Measurements from ENCODE around the gene N4BP2.

Gene N4BP2

GRCh38 chr4:40199999-40200874 lies 143.6 kb downstream of the N4BP2 start:
- DNase-seq (ENCODE audit: extremely low read depth, low read depth), result no peak
- TF ChIP-seq, protein P1, sequence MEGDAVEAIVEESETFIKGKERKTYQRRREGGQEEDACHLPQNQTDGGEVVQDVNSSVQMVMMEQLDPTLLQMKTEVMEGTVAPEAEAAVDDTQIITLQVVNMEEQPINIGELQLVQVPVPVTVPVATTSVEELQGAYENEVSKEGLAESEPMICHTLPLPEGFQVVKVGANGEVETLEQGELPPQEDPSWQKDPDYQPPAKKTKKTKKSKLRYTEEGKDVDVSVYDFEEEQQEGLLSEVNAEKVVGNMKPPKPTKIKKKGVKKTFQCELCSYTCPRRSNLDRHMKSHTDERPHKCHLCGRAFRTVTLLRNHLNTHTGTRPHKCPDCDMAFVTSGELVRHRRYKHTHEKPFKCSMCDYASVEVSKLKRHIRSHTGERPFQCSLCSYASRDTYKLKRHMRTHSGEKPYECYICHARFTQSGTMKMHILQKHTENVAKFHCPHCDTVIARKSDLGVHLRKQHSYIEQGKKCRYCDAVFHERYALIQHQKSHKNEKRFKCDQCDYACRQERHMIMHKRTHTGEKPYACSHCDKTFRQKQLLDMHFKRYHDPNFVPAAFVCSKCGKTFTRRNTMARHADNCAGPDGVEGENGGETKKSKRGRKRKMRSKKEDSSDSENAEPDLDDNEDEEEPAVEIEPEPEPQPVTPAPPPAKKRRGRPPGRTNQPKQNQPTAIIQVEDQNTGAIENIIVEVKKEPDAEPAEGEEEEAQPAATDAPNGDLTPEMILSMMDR (IDR thresholded peaks at IDR 0.05; ENCODE audit: low read depth, low read length, missing control alignments), result no peak
- no peak overlapping the region for H3K4me3 ChIP-seq (replicated peaks; ENCODE audit: low read depth, low read length)

- H3K4me3 ChIP-seq (replicated peaks; ENCODE audit: low read depth, low read length), result no peak overlapping the region
- TF ChIP-seq, protein P1 (IDR thresholded peaks at IDR 0.05; ENCODE audit: low read depth, low read length, missing control alignments), result no peak
- DNase-seq (ENCODE audit: extremely low read depth, low read depth), result no peak
Observed at GRCh38 chr4:40200875-40201801, 144.5 kb downstream of the N4BP2 start.

DNA sequence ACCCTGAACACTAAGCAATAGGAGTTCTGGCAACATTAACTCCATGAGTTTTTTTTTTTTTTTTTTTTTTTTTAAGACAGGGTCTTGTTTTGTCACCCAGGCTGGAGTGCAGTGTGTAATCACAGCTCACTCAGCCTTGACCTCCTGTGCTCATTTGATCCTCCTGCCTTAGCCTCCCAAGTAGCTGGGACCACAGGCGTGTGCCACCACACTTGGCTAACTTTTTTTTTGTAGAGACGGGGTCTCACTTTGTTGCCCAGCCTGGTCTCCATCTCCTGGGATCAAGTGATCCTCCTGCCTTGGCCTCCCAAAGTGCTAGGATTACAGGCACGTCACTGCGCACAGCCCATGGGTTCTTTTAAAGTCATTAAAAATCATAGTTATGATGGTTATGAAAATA lies 145.2 kb downstream of the N4BP2 start:
- H3K4me3 ChIP-seq (replicated peaks; ENCODE audit: low read depth, low read length), result no peak overlapping the region

GRCh38 chr4:40202474-40202873 lies 145.8 kb downstream of the N4BP2 start:
- DNase-seq (ENCODE audit: extremely low read depth, low read depth), result no peak
- TF ChIP-seq, protein P1 (IDR thresholded peaks at IDR 0.05; ENCODE audit: low read depth, low read length, missing control alignments), result no peak
- H3K4me3 ChIP-seq (replicated peaks; ENCODE audit: low read depth, low read length), result no peak overlapping the region

More for the DNA sequence above, 145.2 kb downstream of the N4BP2 start:
- TF ChIP-seq, protein P1 (IDR thresholded peaks at IDR 0.05; ENCODE audit: low read depth, low read length, missing control alignments), result no peak
- DNase-seq (ENCODE audit: extremely low read depth, low read depth), result no peak

- TF ChIP-seq, protein P1 (IDR thresholded peaks at IDR 0.05; ENCODE audit: low read depth, low read length, missing control alignments), result no peak
- no peak for DNase-seq (ENCODE audit: extremely low read depth, low read depth)
- H3K4me3 ChIP-seq (replicated peaks; ENCODE audit: low read depth, low read length), result no peak overlapping the region
Observed at GRCh38 chr4:40204507-40205258, 148.0 kb downstream of the N4BP2 start.

Data from HFF-Myc (cell line).